K562 (cell line): ENCODE measurements around the gene NT5C2. TPM values are rescaled to one million over a fixed set of nuclear protein-coding genes. Genes with fewer than 3 reads are reported as not detected.

ENCODE experiments used
- ATAC-seq: fragments of 200-7000 bp; cut with Tn5 transposase; 3 replicates; pipeline ENCODE4 v1.9.1; 2020; ENCODE audit warnings: moderate library complexity
- BruUV-seq: library from RNA; stranded (reverse); fragments of 400-500 nt; replicated peaks from 2 replicates; lab custom pipeline; 2021; lab: Mats Ljungman, UMichigan
- CTCF ChIA-PET: fragments of 300-600 bp; formaldehyde crosslinking; extraction: SDS; loops from one replicate; lab custom pipeline; 2021; ENCODE audit warnings: low intra/inter-chr PET ratio; lab: Yijun Ruan, JAX
- POLR2A ChIA-PET: fragments of 300-600, 350-650 bp; sonication (Branson Sonifier 250); formaldehyde crosslinking; extraction: SDS; loops from one replicate; lab custom pipeline; 2021; ENCODE audit warnings: antibody characterized with exemption, inconsistent platforms; lab: Yijun Ruan, JAX
- DNase-seq, 4 experiments: peaks; one replicate each; pipeline versions ENCODE4 v3.0.0 to v3.0.0-alpha.2; 2011 to 2018; ENCODE audit warnings: low spot score in 3 of 4, mixed read lengths in 3 of 4; ENCODE audit errors: extremely low read depth in 1 of 4
- FAIRE-seq: peaks from 2 replicates; lab custom pipeline; 2011; peaks lifted over from hg19 to GRCh38; lab: Jason Lieb, UNC
- H2AFZ ChIP-seq: 2 replicates; pipeline ENCODE4 v1.6.0; 2011; ENCODE audit warnings: low read depth, low read length, control low read depth, inconsistent platforms
- H3K27ac ChIP-seq: fragments of 200-600 bp; 3 replicates; pipeline ENCODE4 v1.8.0; 2011; ENCODE audit warnings: low read depth, mild to moderate bottlenecking, control low read depth, inconsistent platforms, low read length, moderate library complexity, mixed read lengths; ENCODE audit errors: extremely low read depth
- H3K27me3 ChIP-seq, 2 experiments: fragments of 300-600 bp in 1 of 2; 2 replicates in 1 of 2; 3 replicates in 1 of 2; pipeline versions ENCODE4 v1.6.0 to v1.8.0; 2011; ENCODE audit warnings: inconsistent platforms in 2 of 2, low read length in 2 of 2, mild to moderate bottlenecking in 1 of 2, mixed read lengths in 1 of 2, moderate library complexity in 1 of 2; ENCODE audit not compliant: control insufficient read depth in 2 of 2, insufficient read depth in 2 of 2
- H3K36me3 ChIP-seq: fragments of 300-600 bp; 3 replicates; pipeline ENCODE4 v1.8.0; 2011; ENCODE audit warnings: mild to moderate bottlenecking, low read length, inconsistent platforms; ENCODE audit not compliant: control insufficient read depth, insufficient read depth
- H3K4me1 ChIP-seq, 2 experiments: fragments of 200-600 bp in 1 of 2; replicated peaks in 1 of 2; 2 replicates in 1 of 2; 3 replicates in 1 of 2; pipeline versions ENCODE4 v1.5.1 to v1.8.0; 2011; ENCODE audit warnings: inconsistent platforms in 2 of 2, low read length in 2 of 2, mild to moderate bottlenecking in 1 of 2, mixed read lengths in 1 of 2, moderate library complexity in 1 of 2; ENCODE audit not compliant: control insufficient read depth in 2 of 2, insufficient read depth in 2 of 2
- H3K4me2 ChIP-seq: 2 replicates; pipeline ENCODE4 v1.6.1; 2011; ENCODE audit warnings: low read length, control low read depth, inconsistent platforms, mixed read lengths; ENCODE audit not compliant: insufficient read depth
- H3K4me3 ChIP-seq: fragments of 200-600 bp; sonication (generic), shearing (Covaris generic); 2 replicates; pipeline ENCODE4 v1.5.1; 2016; ENCODE audit warnings: control low read depth, inconsistent platforms
- H3K79me2 ChIP-seq: fragments of 200-600 bp; 3 replicates; pipeline ENCODE4 v1.8.0; 2011; ENCODE audit warnings: low read length, inconsistent platforms; ENCODE audit not compliant: control insufficient read depth, insufficient read depth
- H3K9ac ChIP-seq, 2 experiments: 2 replicates each; pipeline versions ENCODE4 v1.6.0 to v1.6.1; 2011; ENCODE audit warnings: low read depth in 2 of 2, low read length in 2 of 2, control low read depth in 1 of 2, inconsistent platforms in 1 of 2, mild to moderate bottlenecking in 1 of 2, mixed read lengths in 1 of 2; ENCODE audit not compliant: insufficient read depth in 1 of 2
- H3K9me1 ChIP-seq: one replicate; pipeline ENCODE4 v1.6.0; 2011; ENCODE audit warnings: inconsistent platforms, mild to moderate bottlenecking, low read length, moderate library complexity; ENCODE audit not compliant: control insufficient read depth, insufficient read depth
- H3K9me3 ChIP-seq: replicated peaks from 2 replicates; pipeline ENCODE4 v1.5.1; 2011; ENCODE audit warnings: low read depth, low read length, inconsistent platforms; ENCODE audit not compliant: control insufficient read depth, insufficient read depth
- H4K20me1 ChIP-seq: replicated peaks from 2 replicates; pipeline ENCODE4 v1.6.1; 2011; ENCODE audit warnings: low read length, inconsistent platforms, mixed read lengths; ENCODE audit not compliant: control insufficient read depth, insufficient read depth
- CHCHD3 ChIP-seq: fragments of 250-450 bp; sonication (Bioruptor Pico); IDR thresholded peaks from 2 replicates; pipeline ENCODE4 v2.1.2; 2022; ENCODE audit warnings: mild to moderate bottlenecking
- HNRNPL ChIP-seq: fragments of 200-400 bp; formaldehyde crosslinking; IDR thresholded peaks from 2 replicates; pipeline ENCODE4 v1.6.1; 2017; ENCODE audit warnings: low read depth, mild to moderate bottlenecking, low read length
- POLR3A ChIP-seq: IDR thresholded peaks from 2 replicates; pipeline ENCODE4 v1.6.1; 2011; ENCODE audit warnings: borderline replicate concordance, mild to moderate bottlenecking, moderate library complexity; ENCODE audit not compliant: insufficient read length, insufficient read depth; ENCODE audit errors: extremely low read depth
- RNF2 ChIP-seq: sonication (generic); IDR thresholded peaks from 2 replicates; pipeline ENCODE4 v1.6.1; 2016
- SP1 ChIP-seq: sonication (generic); formaldehyde crosslinking; IDR thresholded peaks from 2 replicates; pipeline ENCODE4 v1.8.1; 2022; ENCODE audit warnings: mild to moderate bottlenecking, missing genetic modification reagents
- YY1 ChIP-seq, 3 experiments: IDR thresholded peaks; 2 replicates each; pipeline ENCODE4 v1.6.1; 2011; ENCODE audit warnings: low read length in 2 of 3, mild to moderate bottlenecking in 2 of 3, moderate library complexity in 2 of 3, borderline replicate concordance in 1 of 3, control low read depth in 1 of 3, low read depth in 1 of 3; ENCODE audit not compliant: insufficient read depth in 3 of 3, insufficient replicate concordance in 2 of 3, control insufficient read depth in 1 of 3, insufficient read length in 1 of 3; ENCODE audit errors: extremely low read depth in 1 of 3
- ZC3H11A ChIP-seq: IDR thresholded peaks from 2 replicates; pipeline ENCODE4 v1.6.1; 2012; ENCODE audit warnings: low read depth, low read length, improper control_type of control experiment
- ZFP36 ChIP-seq: fragments of 150-350 bp; IDR thresholded peaks from 2 replicates; pipeline ENCODE4 v1.6.1; 2018; ENCODE audit warnings: low read length, low read depth; ENCODE audit not compliant: partially characterized antibody
- ZNF764 ChIP-seq: fragments of 250-450 bp; sonication (Bioruptor Pico); IDR thresholded peaks from 2 replicates; pipeline ENCODE4 v1.4.0; 2020; ENCODE audit warnings: low read depth, mild to moderate bottlenecking, moderate library complexity
- WGBS: fragments of 100-300 bp; shearing (Covaris generic); methylation state at CpG from one replicate; pipeline ENCODE4 v1.1.6; 2016; ENCODE audit warnings: low coverage, mixed read lengths; ENCODE audit not compliant: insufficient coverage; ENCODE audit errors: missing lambda C conversion rate; 5-methylcytosine and 5-hydroxymethylcytosine counted together
- in situ Hi-C: fragments of 300-500 bp; cut with MboI; formaldehyde crosslinking; loops from 4 replicates; pipeline ENCODE4 v1.15.0; 2018; ENCODE audit warnings: inconsistent platforms, mixed read lengths
- intact Hi-C: fragments of 100-400 bp; cut with micrococcal nuclease; formaldehyde crosslinking; loops from 2 replicates; pipeline ENCODE4 v1.14.2; 2022
- polyA plus RNA-seq, 8 experiments: library from polyadenylated mRNA; depleted of rRNA in 4 of 8; stranded (reverse) in 5 of 8; unstranded in 3 of 8; fragments of >200 nt; fragmentation: Nextera tagmentation in 2 of 8; fragmentation: Illumina TruSeq in 1 of 8; extraction: Ambion mirVana in 2 of 8; extraction: Trizol in 1 of 8; gene quantifications; 2 replicates each; pipeline versions ENCODE4 v1.2.1 to v1.2.3, GENCODE V29; 2011 to 2014; ENCODE audit warnings: inconsistent platforms in 1 of 8, missing spikeins in 1 of 8
- total RNA-seq, 7 experiments: library from RNA; depleted of rRNA in 6 of 7; stranded (reverse); fragments of >200 nt in 6 of 7; fragmentation: Illumina TruSeq in 2 of 7; extraction: Trizol in 2 of 7; gene quantifications; 2 replicates each; pipeline versions ENCODE4 v1.2.1 to v1.2.3, GENCODE V29; 2011 to 2021; ENCODE audit warnings: low replicate concordance in 1 of 7
- TF ChIP-seq, protein P1 (sequence below): fragments of 250-450 bp; sonication (Bioruptor Pico); IDR thresholded peaks from 2 replicates; pipeline ENCODE4 v1.4.0; 2020; ENCODE audit warnings: mild to moderate bottlenecking, moderate library complexity, borderline replicate concordance
- TF ChIP-seq, protein P2 (sequence below): sonication (generic); formaldehyde crosslinking; IDR thresholded peaks from 2 replicates; pipeline ENCODE4 v1.9.0; 2022; ENCODE audit warnings: mild to moderate bottlenecking, missing genetic modification reagents

Gene NT5C2
- total and polyA plus RNA-seq, 9 of the 15 experiments (the other 6 are each of a cell fraction or from before 2014, with no cell fraction given), result 11.3 to 45.2 (median 27.7) TPM

DNA sequence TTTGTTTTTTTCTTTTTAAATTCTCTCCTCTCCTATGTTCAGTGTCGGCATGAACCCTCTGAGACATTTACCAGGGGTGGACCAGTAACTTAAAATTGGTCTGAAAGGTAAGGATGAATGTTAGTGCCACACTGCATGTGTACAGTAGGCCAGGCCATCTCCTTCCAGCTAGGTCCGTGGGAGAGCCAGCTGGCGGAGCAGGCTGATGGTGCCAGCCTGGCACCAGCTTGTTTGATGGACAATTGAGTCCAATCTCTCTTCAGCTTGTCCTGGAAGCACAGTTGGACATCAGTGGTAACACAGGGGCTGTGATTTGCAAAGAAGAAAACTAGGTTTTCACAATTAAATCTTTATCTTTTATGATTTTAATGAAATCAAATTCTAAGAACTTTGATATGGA lies 138.5 kb downstream of the NT5C2 start:
- H3K36me3 ChIP-seq, result no peaks in the 10 kb centered on the region
- intact Hi-C loops (no loop called here), in situ Hi-C loops (loop anchor here (5.0 kb wide), 2 partner anchors 137 to 217 kb away; partner anchors contain the start of genes CNNM2 and CYP17A1)
- H3K27me3 ChIP-seq, result no peaks in the 10 kb centered on the region
- H3K79me2 ChIP-seq, result no peaks in the 10 kb centered on the region
- CTCF ChIA-PET, result no interaction called here
- FAIRE-seq (no peak), DNase-seq (no peak), ATAC-seq (no peak)
- H3K9me3 ChIP-seq, result no peaks in the 10 kb centered on the region
- no peak overlapping the region for H2AFZ ChIP-seq
- 87% methylated on average over 3 of the region's 3 CpGs for WGBS
- peaks cover 0 to 6% of the 10 kb centered on the region in 2 experiments; a peak in 3 of 5 replicates for H3K4me1 ChIP-seq
- TF ChIP-seq POLR3A (no peak), ZNF764 (CRISPR knock-in tag) (no peak), YY1 (IDR thresholded peaks at IDR 0.05; ENCODE audit: borderline replicate concordance in 1 of 3, control insufficient read depth in 1 of 3, extremely low read depth in 1 of 3, insufficient read depth in 3 of 3, insufficient read length in 1 of 3, insufficient replicate concordance in 2 of 3, low read depth in 1 of 3, low read length in 2 of 3) (no peak), RNF2 (no peak), ZC3H11A (no peak), SP1 (no peak), HNRNPL (no peak), CHCHD3 (CRISPR knock-in tag) (no peak), ZFP36 (no peak)
- TF ChIP-seq, protein P1, sequence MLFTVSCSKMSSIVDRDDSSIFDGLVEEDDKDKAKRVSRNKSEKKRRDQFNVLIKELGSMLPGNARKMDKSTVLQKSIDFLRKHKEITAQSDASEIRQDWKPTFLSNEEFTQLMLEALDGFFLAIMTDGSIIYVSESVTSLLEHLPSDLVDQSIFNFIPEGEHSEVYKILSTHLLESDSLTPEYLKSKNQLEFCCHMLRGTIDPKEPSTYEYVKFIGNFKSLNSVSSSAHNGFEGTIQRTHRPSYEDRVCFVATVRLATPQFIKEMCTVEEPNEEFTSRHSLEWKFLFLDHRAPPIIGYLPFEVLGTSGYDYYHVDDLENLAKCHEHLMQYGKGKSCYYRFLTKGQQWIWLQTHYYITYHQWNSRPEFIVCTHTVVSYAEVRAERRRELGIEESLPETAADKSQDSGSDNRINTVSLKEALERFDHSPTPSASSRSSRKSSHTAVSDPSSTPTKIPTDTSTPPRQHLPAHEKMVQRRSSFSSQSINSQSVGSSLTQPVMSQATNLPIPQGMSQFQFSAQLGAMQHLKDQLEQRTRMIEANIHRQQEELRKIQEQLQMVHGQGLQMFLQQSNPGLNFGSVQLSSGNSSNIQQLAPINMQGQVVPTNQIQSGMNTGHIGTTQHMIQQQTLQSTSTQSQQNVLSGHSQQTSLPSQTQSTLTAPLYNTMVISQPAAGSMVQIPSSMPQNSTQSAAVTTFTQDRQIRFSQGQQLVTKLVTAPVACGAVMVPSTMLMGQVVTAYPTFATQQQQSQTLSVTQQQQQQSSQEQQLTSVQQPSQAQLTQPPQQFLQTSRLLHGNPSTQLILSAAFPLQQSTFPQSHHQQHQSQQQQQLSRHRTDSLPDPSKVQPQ, result no peak
- TF ChIP-seq, protein P2, sequence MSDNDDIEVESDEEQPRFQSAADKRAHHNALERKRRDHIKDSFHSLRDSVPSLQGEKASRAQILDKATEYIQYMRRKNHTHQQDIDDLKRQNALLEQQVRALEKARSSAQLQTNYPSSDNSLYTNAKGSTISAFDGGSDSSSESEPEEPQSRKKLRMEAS (CRISPR knock-in tag), result no peak
- no peak overlapping the region for H3K4me3 ChIP-seq
- no peaks in the 10 kb centered on the region for H3K9me1 ChIP-seq
- H3K4me2 ChIP-seq, result no peak overlapping the region
- POLR2A ChIA-PET, result interaction anchor here (0.9 kb wide), 1 partner anchor 137 kb away, joined by 3 read pairs; no protein-coding TSS in a partner anchor
- H3K27ac ChIP-seq, result no peak overlapping the region
- no peak overlapping the region for H3K9ac ChIP-seq
- BruUV-seq, result no TSS peak
- no peaks in the 10 kb centered on the region for H4K20me1 ChIP-seq
